Measurements from ENCODE around the gene HES4.

DNA sequence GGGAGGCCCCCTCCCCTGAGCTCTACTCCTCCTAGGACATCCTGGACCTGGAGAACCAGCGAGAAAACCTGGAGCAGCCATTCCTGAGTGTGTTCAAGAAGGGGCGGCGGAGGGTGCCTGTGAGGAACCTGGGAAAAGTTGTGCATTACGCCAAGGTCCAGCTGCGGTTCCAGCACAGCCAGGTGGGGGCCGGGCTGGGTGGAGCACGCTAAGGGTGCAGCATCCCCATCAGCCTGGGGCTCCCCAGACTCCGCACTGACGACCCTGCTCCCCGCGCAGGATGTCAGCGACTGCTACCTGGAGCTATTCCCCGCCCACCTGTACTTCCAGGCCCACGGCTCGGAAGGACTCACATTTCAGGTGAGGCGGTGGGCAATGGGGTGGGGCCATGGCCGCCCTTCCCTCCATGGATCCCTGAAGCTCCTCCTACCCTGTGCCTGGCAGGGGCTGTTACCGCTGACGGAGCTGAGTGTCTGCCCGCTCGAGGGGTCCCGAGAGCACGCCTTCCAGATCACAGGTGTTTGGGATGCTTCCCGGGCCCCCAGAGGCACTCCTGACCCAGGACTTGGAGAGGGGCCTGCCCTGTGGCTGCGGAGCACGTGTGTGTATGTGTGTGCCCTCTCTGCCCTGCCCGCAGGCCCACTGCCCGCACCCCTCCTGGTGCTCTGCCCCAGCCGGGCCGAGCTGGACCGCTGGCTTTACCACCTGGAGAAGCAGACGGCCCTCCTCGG is 29.5 kb downstream of the HES4 start:
- TF ChIP-seq, protein P1, sequence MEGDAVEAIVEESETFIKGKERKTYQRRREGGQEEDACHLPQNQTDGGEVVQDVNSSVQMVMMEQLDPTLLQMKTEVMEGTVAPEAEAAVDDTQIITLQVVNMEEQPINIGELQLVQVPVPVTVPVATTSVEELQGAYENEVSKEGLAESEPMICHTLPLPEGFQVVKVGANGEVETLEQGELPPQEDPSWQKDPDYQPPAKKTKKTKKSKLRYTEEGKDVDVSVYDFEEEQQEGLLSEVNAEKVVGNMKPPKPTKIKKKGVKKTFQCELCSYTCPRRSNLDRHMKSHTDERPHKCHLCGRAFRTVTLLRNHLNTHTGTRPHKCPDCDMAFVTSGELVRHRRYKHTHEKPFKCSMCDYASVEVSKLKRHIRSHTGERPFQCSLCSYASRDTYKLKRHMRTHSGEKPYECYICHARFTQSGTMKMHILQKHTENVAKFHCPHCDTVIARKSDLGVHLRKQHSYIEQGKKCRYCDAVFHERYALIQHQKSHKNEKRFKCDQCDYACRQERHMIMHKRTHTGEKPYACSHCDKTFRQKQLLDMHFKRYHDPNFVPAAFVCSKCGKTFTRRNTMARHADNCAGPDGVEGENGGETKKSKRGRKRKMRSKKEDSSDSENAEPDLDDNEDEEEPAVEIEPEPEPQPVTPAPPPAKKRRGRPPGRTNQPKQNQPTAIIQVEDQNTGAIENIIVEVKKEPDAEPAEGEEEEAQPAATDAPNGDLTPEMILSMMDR (IDR thresholded peaks at IDR 0.05): no peak
- TF ChIP-seq POLR2A (IDR thresholded peaks at IDR 0.05): no peak
